ENCODE data around the gene LHFPL4.
"Not testable (repeated sequence)": the region's sequence is repeated elsewhere in the genome, so short reads cannot be mapped to it uniquely, and the experiment has no call there.

LHFPL4 gene

GRCh38 chr3:9553021-9553947, at the start of gene LHFPL4:
LHFPL4 (minus strand) TSS chr3:9553822; CDS start chr3:9552679, 1,143 bp downstream.
- H3K27ac ChIP-seq = no peak within 1 kb of the TSS

GRCh38 chr3:9602620-9603019, 49.0 kb upstream of the LHFPL4 start:
- no peak for TF ChIP-seq ZFX (IDR thresholded peaks at IDR 0.05)
- no peak for TF ChIP-seq CTCF (conservative IDR thresholded peaks at IDR 0.05)
- H3K27ac ChIP-seq = no peak overlapping the region

More at GRCh38 chr3:9553021-9553947, at the start of gene LHFPL4:
- TF ChIP-seq ZFX (IDR thresholded peaks at IDR 0.05) (no peak), CTCF (conservative IDR thresholded peaks at IDR 0.05) (no peak)

- not testable (repeated sequence) for H3K27ac ChIP-seq
These were observed 47.5 kb upstream of the LHFPL4 start for GRCh38 chr3:9601006-9601581.

GRCh38 chr3:9600597-9600996, 47.0 kb upstream of the LHFPL4 start:
- H3K27ac ChIP-seq = no peak overlapping the region
- TF ChIP-seq CTCF (conservative IDR thresholded peaks at IDR 0.05) (no peak), ZFX (IDR thresholded peaks at IDR 0.05) (no peak)

- no peak for TF ChIP-seq ZFX (IDR thresholded peaks at IDR 0.05)
- H3K27ac ChIP-seq = no peak overlapping the region
These were observed 45.3 kb upstream of the LHFPL4 start for GRCh38 chr3:9598783-9599387.

- no peak overlapping the region for H3K27ac ChIP-seq
- TF ChIP-seq ZFX (IDR thresholded peaks at IDR 0.05) = no peak
- no peak for TF ChIP-seq CTCF (conservative IDR thresholded peaks at IDR 0.05)
These were observed 42.3 kb upstream of the LHFPL4 start for GRCh38 chr3:9595877-9596276.

- H3K27ac ChIP-seq = not testable (repeated sequence)
These were observed 38.2 kb upstream of the LHFPL4 start for GRCh38 chr3:9591781-9592180.

- no peak for TF ChIP-seq ZFX (IDR thresholded peaks at IDR 0.05)
- TF ChIP-seq CTCF (conservative IDR thresholded peaks at IDR 0.05) = no peak
- H3K27ac ChIP-seq = no peak overlapping the region
These were observed 36.7 kb upstream of the LHFPL4 start for GRCh38 chr3:9590282-9590791.
